K562 (cell line): ENCODE data around the gene MTHFS.

ENCODE experiments used
- BHLHE40 ChIP-seq: IDR thresholded peaks from 2 replicates; pipeline ENCODE4 v1.6.1; 2011; ENCODE audit warnings: low read length, improper control_type of control experiment
- E2F4 ChIP-seq: sonication (generic); formaldehyde crosslinking; IDR thresholded peaks from 2 replicates; pipeline ENCODE4 v1.8.0; 2022; ENCODE audit warnings: mild to moderate bottlenecking, low read depth, missing genetic modification reagents
- EZH2 ChIP-seq: IDR thresholded peaks from 2 replicates; pipeline ENCODE4 v1.6.1; 2012; ENCODE audit warnings: low read depth, mild to moderate bottlenecking, inconsistent platforms, low read length, borderline replicate concordance
- PHF21A ChIP-seq: fragments of 450-650 bp; IDR thresholded peaks from 2 replicates; pipeline ENCODE4 v1.6.1; 2017; ENCODE audit warnings: low read depth, borderline replicate concordance
- POLR2A ChIP-seq: fragments of 450-650 bp; conservative IDR thresholded peaks from 2 replicates; pipeline ENCODE4 v1.6.1; 2016
- TARDBP ChIP-seq: fragments of 450-650 bp; IDR thresholded peaks from 2 replicates; pipeline ENCODE4 v1.6.1; 2016
- ZBTB1 ChIP-seq: sonication (generic); formaldehyde crosslinking; IDR thresholded peaks from 2 replicates; pipeline ENCODE4 v1.8.1; 2023; ENCODE audit warnings: missing genetic modification reagents, low read depth, mild to moderate bottlenecking, borderline replicate concordance
- ZBTB34 ChIP-seq: fragments of 250-450 bp; sonication (Bioruptor Pico); IDR thresholded peaks from 2 replicates; pipeline ENCODE4 v1.8.0; 2021; ENCODE audit warnings: mild to moderate bottlenecking, moderate library complexity

GRCh38 chr15:79816571-79816970, 80.2 kb downstream of the MTHFS start:
- TF ChIP-seq E2F4 (CRISPR knock-in tag) (no peak), BHLHE40 (no peak), PHF21A (no peak), EZH2 (no peak), TARDBP (no peak), ZBTB1 (no peak), ZBTB34 (CRISPR knock-in tag) (no peak), POLR2A (no peak)
